HK-2 (cell line): ENCODE measurements around the gene RBSN.

Experiments used
- DNase-seq: peaks from one replicate; pipeline ENCODE4 v3.0.0-alpha.2; 2018; ENCODE audit not compliant: unreplicated experiment

The RBSN gene

GRCh38 chr3:15099364-15100098 lies 583 bp upstream of the RBSN start:
- DNase-seq, result peak; percentile 3

- peak; percentile 12 for DNase-seq
Observed at GRCh38 chr3:15097891-15098290, 1.1 kb downstream of the RBSN start.

- no peak for DNase-seq
Observed at GRCh38 chr3:15096046-15096445, 2.9 kb downstream of the RBSN start.

- DNase-seq, result no peak
Observed at GRCh38 chr3:15094187-15094875, 4.6 kb downstream of the RBSN start.

GRCh38 chr3:15092686-15093085 lies 6.3 kb downstream of the RBSN start:
- DNase-seq, result no peak

- DNase-seq, result no peak
Observed at GRCh38 chr3:15091575-15091974, 7.4 kb downstream of the RBSN start.

GRCh38 chr3:15089201-15089600 lies 9.7 kb downstream of the RBSN start:
- DNase-seq, result no peak

GRCh38 chr3:15086699-15087098 lies 12.2 kb downstream of the RBSN start:
- DNase-seq, result no peak

GRCh38 chr3:15086263-15086662 lies 12.7 kb downstream of the RBSN start:
- no peak for DNase-seq

GRCh38 chr3:15083252-15083651 lies 15.7 kb downstream of the RBSN start:
- no peak for DNase-seq

- DNase-seq, result peak; percentile 14
Observed at GRCh38 chr3:15081960-15082664, 16.8 kb downstream of the RBSN start.

- no peak for DNase-seq
Observed at GRCh38 chr3:15079091-15079490, 19.9 kb downstream of the RBSN start.

- no peak for DNase-seq
Observed at GRCh38 chr3:15074500-15074899, 24.4 kb downstream of the RBSN start.

- DNase-seq, result no peak
Observed at GRCh38 chr3:15071699-15072098, 27.2 kb downstream of the RBSN start.

GRCh38 chr3:15069441-15069840 lies 29.5 kb downstream of the RBSN start:
- DNase-seq, result no peak

- no peak for DNase-seq
Observed at GRCh38 chr3:15066467-15066866, 32.5 kb downstream of the RBSN start.

- DNase-seq, result no peak
Observed at GRCh38 chr3:15065550-15066007, 33.4 kb downstream of the RBSN start.

- DNase-seq, result peak; percentile 84
Observed at GRCh38 chr3:15064835-15065549, 34.0 kb downstream of the RBSN start, which contains the start of gene MRPS25. MRPS25 (minus strand) TSS chr3:15065315; CDS start chr3:15065194, 121 bp downstream.

- DNase-seq, result no peak
Observed at GRCh38 chr3:15064299-15064834, 34.6 kb downstream of the RBSN start.

- no peak for DNase-seq
Observed at GRCh38 chr3:15063656-15064286, 35.2 kb downstream of the RBSN start.

- no peak for DNase-seq
Observed at GRCh38 chr3:15063238-15063637, 35.7 kb downstream of the RBSN start.
